Measurements from ENCODE around the gene GRHL3. TPM values are rescaled to one million over a fixed set of nuclear protein-coding genes. Genes with fewer than 3 reads are reported as not detected.

Gene GRHL3
- total and polyA plus RNA-seq, 11 donors, result 0.03 to 0.61 TPM; not detected in 9

GRCh38 chr1:24391882-24392603, 72.9 kb downstream of the GRHL3 start:
- peak in 4 of 5 donors; percentile 58 to 67 (median 60) for DNase-seq
- WGBS, 4 donors, result 23 to 45% (median 32%) methylated on average over 11 of the region's 11 CpGs
- peak overlapping the region in 9 of 12 donors; percentile 14 to 38 (median 25) for H3K4me3 ChIP-seq
- intact Hi-C loops (cut with DNase I), result loop anchor here in 9 of 10 donors (1.0 to 10.0 kb wide), 9 partner anchors 189 to 320 kb away; no protein-coding TSS in a partner anchor
- H3K27ac ChIP-seq, result peak overlapping the region; percentile 58 to 86 (median 74)
- TF ChIP-seq POLR2A (IDR thresholded peaks at IDR 0.05), result no peak
- TF ChIP-seq CTCF (IDR thresholded peaks at IDR 0.05), result peak; percentile 61 to 80 (median 72)
- H3K27me3 ChIP-seq, result no peaks in the 10 kb centered on the region
- no peaks in the 10 kb centered on the region for H3K36me3 ChIP-seq
- peak; percentile 83 to 89 (median 86) for ATAC-seq
- H3K9me3 ChIP-seq, result no peaks in the 10 kb centered on the region
- peaks cover 0 to 21% (median 14%) of the 10 kb centered on the region in 12 donors for H3K4me1 ChIP-seq

DNA sequence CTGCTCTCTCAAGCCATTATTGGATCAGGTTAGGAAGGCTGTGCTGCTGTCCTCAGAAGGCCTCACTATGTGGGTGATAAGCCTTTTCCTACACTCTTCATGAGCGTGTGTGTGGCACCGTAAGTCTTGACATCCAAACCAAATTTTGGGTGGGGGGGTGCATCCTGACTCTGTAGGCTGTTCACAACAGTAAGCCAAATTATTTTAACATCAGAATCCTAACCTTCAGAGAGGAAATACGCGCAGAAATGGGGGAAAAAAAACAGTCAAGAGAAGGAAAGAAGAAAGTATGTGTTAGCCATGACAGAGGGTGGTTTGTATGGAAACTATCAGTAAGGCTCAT, 73.4 kb downstream of the GRHL3 start:
- H3K4me3 ChIP-seq, result no peak overlapping the region
- TF ChIP-seq POLR2A (IDR thresholded peaks at IDR 0.05) (no peak), CTCF (IDR thresholded peaks at IDR 0.05) (peak in 3 of 12 donors; percentile 3 to 15 (median 11))
- 78 to 92% (median 81%) methylated on average over 4 of the region's 4 CpGs for WGBS, 4 donors
- H3K27ac ChIP-seq, result peak overlapping the region in 10 of 12 donors; percentile 58 to 86 (median 76)
- intact Hi-C loops (cut with DNase I), result loop anchor here in 7 of 10 donors (1.0 to 10.0 kb wide), 6 partner anchors 190 to 320 kb away; no protein-coding TSS in a partner anchor
- no peaks in the 10 kb centered on the region for H3K9me3 ChIP-seq
- H3K27me3 ChIP-seq, result no peaks in the 10 kb centered on the region
- H3K4me1 ChIP-seq, result peaks cover 0 to 21% (median 14%) of the 10 kb centered on the region in 12 donors
- no peaks in the 10 kb centered on the region for H3K36me3 ChIP-seq
- DNase-seq (no peak), ATAC-seq (no peak)

GRCh38 chr1:24392982-24393650, 74.0 kb downstream of the GRHL3 start:
- Histone ChIP-seq H3K4me1 (peaks cover 0 to 21% (median 14%) of the 10 kb centered on the region in 12 donors), H3K36me3 (no peaks in the 10 kb centered on the region), H3K27me3 (no peaks in the 10 kb centered on the region), H3K9me3 (no peaks in the 10 kb centered on the region), H3K4me3 (no peak overlapping the region), H3K27ac (peak overlapping the region in 4 of 12 donors; percentile 20 to 77 (median 73))
- intact Hi-C loops (cut with DNase I), result loop anchor here in 7 of 10 donors (1.0 to 10.0 kb wide), 6 partner anchors 191 to 321 kb away; no protein-coding TSS in a partner anchor
- ATAC-seq (no peak), DNase-seq (no peak)
- 81 to 87% (median 84%) methylated on average over 4 of the region's 4 CpGs for WGBS, 4 donors
- TF ChIP-seq CTCF (IDR thresholded peaks at IDR 0.05) (no peak), POLR2A (IDR thresholded peaks at IDR 0.05) (no peak)

DNA sequence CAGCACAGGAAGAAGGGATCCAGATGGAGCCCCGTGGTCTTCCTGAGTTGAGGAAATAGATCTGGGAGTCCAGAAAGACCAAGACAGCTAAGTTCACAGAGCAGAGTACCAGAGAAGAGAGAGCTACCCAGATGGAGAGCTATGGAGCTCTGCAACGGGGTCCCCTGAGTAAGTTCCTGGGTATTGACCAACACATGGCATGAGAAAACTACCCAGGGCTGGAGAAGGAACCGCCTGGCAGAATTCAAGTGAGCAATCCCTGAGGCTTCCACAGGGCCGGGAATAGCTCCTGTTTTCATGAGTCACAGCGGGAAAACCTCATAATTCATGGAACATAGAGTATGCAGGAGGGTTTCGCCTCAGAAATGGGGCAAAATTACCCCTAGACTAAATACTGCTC, 74.7 kb downstream of the GRHL3 start:
- H3K27ac ChIP-seq, result no peak overlapping the region
- H3K4me3 ChIP-seq, result no peak overlapping the region
- H3K36me3 ChIP-seq, result peaks cover 0 to 3% (median 0%) of the 10 kb centered on the region in 9 donors
- DNase-seq, result no peak
- intact Hi-C loops (cut with DNase I), result loop anchor here in 7 of 10 donors (5.0 to 10.0 kb wide), 4 partner anchors 241 to 322 kb away; no protein-coding TSS in a partner anchor
- H3K9me3 ChIP-seq, result no peaks in the 10 kb centered on the region
- H3K27me3 ChIP-seq, result no peaks in the 10 kb centered on the region
- 68 to 82% (median 79%) methylated on average over 6 of the region's 6 CpGs for WGBS, 4 donors
- peaks cover 0 to 21% (median 14%) of the 10 kb centered on the region in 12 donors for H3K4me1 ChIP-seq
- TF ChIP-seq CTCF (IDR thresholded peaks at IDR 0.05) (no peak), POLR2A (IDR thresholded peaks at IDR 0.05) (no peak)
- no peak for ATAC-seq
